ENCODE results near the gene C1QTNF9B.
"Not testable (repeated sequence)": the region's sequence is repeated elsewhere in the genome, so short reads cannot be mapped to it uniquely, and the experiment has no call there.

- not testable (repeated sequence) for TF ChIP-seq CTCF, POLR2A, POLR2AphosphoS5 (IDR thresholded peaks at IDR 0.05)
Measured at GRCh38 chr13:23939666-23940065, 42.4 kb upstream of the C1QTNF9B start.
